ENCODE measurements around the gene PDXK. TPM values are rescaled to one million over a fixed set of nuclear protein-coding genes. Genes with fewer than 3 reads are reported as not detected.

PDXK gene
- total RNA-seq, 1 experiment from 2014 or later: 175 TPM

DNA sequence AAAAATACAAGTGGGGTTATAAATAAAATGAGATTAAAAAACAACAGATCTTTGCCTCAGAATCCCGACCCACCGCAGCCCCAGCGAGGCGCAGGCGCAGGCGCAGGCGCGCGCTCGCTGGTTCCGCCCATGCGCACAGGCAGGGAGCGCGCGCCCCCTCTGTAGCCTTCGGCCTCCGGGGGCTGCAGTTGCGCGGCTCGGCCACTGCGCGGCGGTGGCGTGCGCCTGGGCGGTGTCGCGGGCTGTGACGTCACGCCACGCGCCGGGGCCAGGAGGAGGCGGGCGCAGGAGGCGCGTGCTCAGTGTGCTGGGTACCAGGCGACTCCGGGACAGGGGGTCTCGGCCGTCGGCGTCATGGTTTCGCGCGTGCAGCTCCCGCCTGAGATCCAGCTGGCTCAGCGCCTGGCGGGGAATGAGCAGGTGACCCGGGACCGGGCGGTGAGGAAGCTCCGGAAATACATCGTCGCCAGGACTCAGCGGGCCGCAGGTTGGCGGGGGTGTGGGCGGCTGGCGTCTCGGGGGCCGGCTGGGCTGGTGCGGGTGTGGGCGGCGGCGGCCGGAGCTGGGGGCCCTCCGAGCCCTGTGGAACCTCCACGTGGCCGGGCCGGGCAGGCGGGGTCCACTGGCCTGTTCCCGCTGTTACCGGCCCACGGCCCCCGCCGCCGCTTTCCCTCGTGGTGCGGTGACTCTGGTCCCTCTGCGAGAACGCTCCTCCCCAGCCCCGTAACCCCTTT is 70.5 kb downstream of the PDXK start, which contains the start of gene RRP1:
Gene RRP1 (plus strand): TSS at position 302 of the 734 bp plus-strand sequence. CDS start 53 bp downstream, at position 355.
- peak within 1 kb of the TSS; percentile 94 for H3K4me3 ChIP-seq
- H3K4me1 ChIP-seq (replicated peaks; ENCODE audit: insufficient read depth): peaks cover 15% of the 10 kb centered on the region
- H3K4me2 ChIP-seq: peak within 1 kb of the TSS; percentile 80
- no peaks in the 10 kb centered on the region for H3K27me3 ChIP-seq (ENCODE audit: insufficient read depth, low read depth)
- no peaks in the 10 kb centered on the region for H3K9me2 ChIP-seq (ENCODE audit: insufficient read depth)
- DNase-seq: peak; percentile 56 to 93
- peaks cover 51% of the 10 kb centered on the region for H3K79me2 ChIP-seq (ENCODE audit: low read depth)
- intact Hi-C loops (cut with micrococcal nuclease; ENCODE audit: unreplicated experiment): loop anchor here (1.0 to 10.0 kb wide), 5 partner anchors 10 to 135 kb away; partner anchors contain the start of genes HSF2BP and RRP1B
- H4K20me1 ChIP-seq (ENCODE audit: insufficient read depth): peaks cover 7% of the 10 kb centered on the region
- ChIA-PET POLR2A (ENCODE audit: unreplicated experiment) (no interaction called here), CTCF (interaction anchor here (1.8 kb wide), 1 partner anchor 9 kb away, joined by 6 read pairs; no protein-coding TSS in a partner anchor)
- H3K9me3 ChIP-seq (ENCODE audit: insufficient read depth, low read depth): no peaks in the 10 kb centered on the region
- peaks cover 8% of the 10 kb centered on the region; the same call in 1 of the 2 replicates for H3K36me3 ChIP-seq (ENCODE audit: low read depth)
- TF ChIP-seq, protein P1, sequence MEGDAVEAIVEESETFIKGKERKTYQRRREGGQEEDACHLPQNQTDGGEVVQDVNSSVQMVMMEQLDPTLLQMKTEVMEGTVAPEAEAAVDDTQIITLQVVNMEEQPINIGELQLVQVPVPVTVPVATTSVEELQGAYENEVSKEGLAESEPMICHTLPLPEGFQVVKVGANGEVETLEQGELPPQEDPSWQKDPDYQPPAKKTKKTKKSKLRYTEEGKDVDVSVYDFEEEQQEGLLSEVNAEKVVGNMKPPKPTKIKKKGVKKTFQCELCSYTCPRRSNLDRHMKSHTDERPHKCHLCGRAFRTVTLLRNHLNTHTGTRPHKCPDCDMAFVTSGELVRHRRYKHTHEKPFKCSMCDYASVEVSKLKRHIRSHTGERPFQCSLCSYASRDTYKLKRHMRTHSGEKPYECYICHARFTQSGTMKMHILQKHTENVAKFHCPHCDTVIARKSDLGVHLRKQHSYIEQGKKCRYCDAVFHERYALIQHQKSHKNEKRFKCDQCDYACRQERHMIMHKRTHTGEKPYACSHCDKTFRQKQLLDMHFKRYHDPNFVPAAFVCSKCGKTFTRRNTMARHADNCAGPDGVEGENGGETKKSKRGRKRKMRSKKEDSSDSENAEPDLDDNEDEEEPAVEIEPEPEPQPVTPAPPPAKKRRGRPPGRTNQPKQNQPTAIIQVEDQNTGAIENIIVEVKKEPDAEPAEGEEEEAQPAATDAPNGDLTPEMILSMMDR (conservative IDR thresholded peaks at IDR 0.05): peak; percentile 83
- no peak for TF ChIP-seq EZH2 (IDR thresholded peaks at IDR 0.05; ENCODE audit: low read depth)
- peaks cover 4% of the 10 kb centered on the region; the same call in 1 of the 2 replicates for H3F3A ChIP-seq (ENCODE audit: insufficient read depth, low read depth)
- peak within 1 kb of the TSS; percentile 75; the same call in 1 of the 2 replicates for H2AFZ ChIP-seq
- BruUV-seq (replicated peaks): no TSS peak
- H3K27ac ChIP-seq: peak within 1 kb of the TSS; percentile 81

DNA sequence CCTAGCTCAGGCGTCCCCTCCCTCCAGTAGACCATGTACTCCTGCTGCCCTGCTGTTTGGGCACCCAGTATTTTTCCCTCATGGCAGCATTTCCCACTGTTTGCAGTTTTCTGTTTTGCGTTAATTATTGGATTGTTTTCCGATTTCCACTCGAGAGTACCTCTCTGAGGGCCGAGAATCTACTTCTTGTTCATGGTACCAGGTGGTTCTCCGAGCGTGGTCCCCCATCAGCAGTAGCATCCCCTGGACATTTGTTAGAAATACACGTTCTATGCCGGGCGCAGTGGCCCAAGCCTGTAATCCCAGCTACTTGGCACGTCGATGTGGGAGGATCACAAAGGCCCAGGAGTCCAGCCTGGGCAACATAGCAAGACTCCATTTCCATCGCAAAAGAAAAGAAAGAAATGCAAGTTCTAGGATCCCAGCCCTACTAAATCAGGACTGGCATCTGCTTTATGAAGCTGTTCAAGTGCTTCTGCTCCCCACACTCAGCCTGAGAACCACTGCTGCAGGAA is 71.1 kb downstream of the PDXK start:
- Histone ChIP-seq H3K4me3 (peak overlapping the region; percentile 94), H3F3A (ENCODE audit: insufficient read depth, low read depth) (0 out of 2 replicates have a peak, but pooled peaks cover 4% of the 10 kb centered on the region), H3K27me3 (ENCODE audit: insufficient read depth, low read depth) (no peaks in the 10 kb centered on the region), H3K9me2 (ENCODE audit: insufficient read depth) (no peaks in the 10 kb centered on the region), H3K79me2 (ENCODE audit: low read depth) (peaks cover 50% of the 10 kb centered on the region), H3K4me1 (replicated peaks; ENCODE audit: insufficient read depth) (peaks cover 12% of the 10 kb centered on the region), H3K27ac (peak overlapping the region; percentile 44; the same call in 1 of the 2 replicates), H3K36me3 (ENCODE audit: low read depth) (peaks cover 8% of the 10 kb centered on the region; the same call in 1 of the 2 replicates), H3K4me2 (peak overlapping the region; percentile 80), H4K20me1 (ENCODE audit: insufficient read depth) (peaks cover 7% of the 10 kb centered on the region), H2AFZ (0 out of 2 replicates have a peak overlapping the region, but pooled peaks have one; percentile 23), H3K9me3 (ENCODE audit: insufficient read depth, low read depth) (no peaks in the 10 kb centered on the region)
- DNase-seq: no peak
- TF ChIP-seq, protein P1 (conservative IDR thresholded peaks at IDR 0.05): no peak
- TF ChIP-seq EZH2 (IDR thresholded peaks at IDR 0.05; ENCODE audit: low read depth): no peak
- TSS peak; percentile 48 for BruUV-seq (replicated peaks)
- ChIA-PET POLR2A (ENCODE audit: unreplicated experiment) (no interaction called here), CTCF (interaction anchor here (1.8 kb wide), 1 partner anchor 10 kb away, joined by 6 read pairs; no protein-coding TSS in a partner anchor)
- intact Hi-C loops (cut with micrococcal nuclease; ENCODE audit: unreplicated experiment): no loop called here

DNA sequence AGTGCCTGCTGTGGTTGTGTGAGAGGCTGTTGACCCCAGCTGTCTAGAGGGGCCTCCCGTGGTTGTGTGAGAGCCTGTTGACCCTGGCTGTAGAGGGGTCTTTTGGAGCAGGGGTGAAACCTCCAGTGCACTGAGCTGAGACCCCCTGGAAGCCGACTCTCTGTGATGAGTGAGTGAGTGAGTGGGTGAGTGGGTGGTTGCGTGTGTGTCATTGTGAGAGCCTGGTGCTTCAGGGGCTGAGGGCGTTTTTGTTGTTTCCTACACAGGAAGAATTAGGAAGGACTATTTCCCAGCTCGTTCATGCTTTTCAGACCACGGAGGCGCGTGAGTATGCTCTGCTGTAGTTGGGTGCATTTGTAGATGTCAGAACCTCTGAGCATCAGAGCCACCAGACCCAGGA is 73.5 kb downstream of the PDXK start:
- Histone ChIP-seq H4K20me1 (ENCODE audit: insufficient read depth) (peaks cover 7% of the 10 kb centered on the region), H3K4me3 (no peak overlapping the region), H3K9me3 (ENCODE audit: insufficient read depth, low read depth) (no peaks in the 10 kb centered on the region), H3F3A (ENCODE audit: insufficient read depth, low read depth) (0 out of 2 replicates have a peak, but pooled peaks cover 4% of the 10 kb centered on the region), H3K27ac (no peak overlapping the region), H3K4me1 (replicated peaks; ENCODE audit: insufficient read depth) (peaks cover 8% of the 10 kb centered on the region), H3K4me2 (no peak overlapping the region), H3K79me2 (ENCODE audit: low read depth) (peaks cover 50% of the 10 kb centered on the region), H3K9me2 (ENCODE audit: insufficient read depth) (no peaks in the 10 kb centered on the region), H3K36me3 (ENCODE audit: low read depth) (peaks cover 8% of the 10 kb centered on the region; the same call in 1 of the 2 replicates), H3K27me3 (ENCODE audit: insufficient read depth, low read depth) (no peaks in the 10 kb centered on the region), H2AFZ (no peak overlapping the region)
- TF ChIP-seq EZH2 (IDR thresholded peaks at IDR 0.05; ENCODE audit: low read depth): no peak
- TF ChIP-seq, protein P1 (conservative IDR thresholded peaks at IDR 0.05): no peak
- DNase-seq: no peak
- CTCF ChIA-PET: no interaction called here
- no TSS peak for BruUV-seq (replicated peaks)
- intact Hi-C loops (cut with micrococcal nuclease; ENCODE audit: unreplicated experiment): no loop called here
- POLR2A ChIA-PET (ENCODE audit: unreplicated experiment): no interaction called here

Data from PC-9 (cell line).